Dermis microvascular lymphatic vessel endothelial cell (primary cell): ENCODE data around the gene PHACTR3. TPM values are rescaled to one million over a fixed set of nuclear protein-coding genes. Genes with fewer than 3 reads are reported as not detected.
"Not testable (repeated sequence)": the region's sequence is repeated elsewhere in the genome, so short reads cannot be mapped to it uniquely, and the experiment has no call there.

Source experiments
- DNase-seq, 2 donors: peaks; one replicate each; pipeline versions ENCODE4 v3.0.0 to v3.0.0-alpha.2; 2010; ENCODE audit warnings: low read depth in 2 of 2
- total RNA-seq: library from RNA; depleted of rRNA; stranded (reverse); fragments of >200 nt; gene quantifications from 2 replicates; pipeline ENCODE4 v1.2.1, GENCODE V29; 2014

PHACTR3 gene
- total RNA-seq, result 2.4 and 3.2 TPM in 2 replicates

DNA sequence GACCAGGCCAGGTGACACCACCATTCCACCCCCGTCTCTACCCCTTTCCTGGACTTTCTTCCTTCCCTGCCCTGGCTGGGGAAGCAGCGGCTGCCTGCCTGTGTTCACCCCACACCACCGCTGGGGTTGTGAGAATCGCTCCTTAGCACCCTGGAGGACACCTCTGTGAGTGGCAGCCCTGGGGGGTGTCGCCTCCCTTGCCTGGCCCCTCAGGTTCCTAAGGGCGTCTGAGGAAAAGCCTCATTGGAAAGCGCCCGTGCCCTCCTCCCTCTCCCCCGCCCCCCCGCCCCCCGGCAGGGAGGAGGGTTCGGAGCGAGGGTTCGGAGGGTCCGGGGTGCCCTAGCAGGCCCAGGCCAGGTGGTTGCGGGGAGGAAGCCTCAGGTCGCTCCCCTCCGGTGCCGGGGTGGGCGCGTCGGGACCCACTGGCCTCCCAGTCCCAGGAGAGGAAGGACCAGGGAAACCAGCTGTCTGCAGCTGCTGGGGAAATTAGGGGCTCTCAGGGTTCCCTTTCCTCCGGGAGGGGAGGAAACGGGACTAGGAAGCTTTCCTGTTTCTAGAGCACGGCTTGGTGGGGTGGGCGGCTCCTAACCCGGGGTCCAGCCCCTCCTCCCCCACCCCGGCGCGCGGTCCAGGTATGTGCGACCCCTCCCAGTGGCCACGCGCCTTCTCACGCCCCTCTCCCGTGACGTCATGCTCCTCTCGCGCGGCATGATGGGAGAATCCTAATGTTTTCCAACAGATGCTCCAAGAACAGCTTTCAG is at the start of gene PHACTR3:
TSS of gene PHACTR3 (plus strand) at position 760 of the 761 bp plus-strand sequence. CDS start 475 bp downstream, outside the sequence.
- DNase-seq, result no peak

DNA sequence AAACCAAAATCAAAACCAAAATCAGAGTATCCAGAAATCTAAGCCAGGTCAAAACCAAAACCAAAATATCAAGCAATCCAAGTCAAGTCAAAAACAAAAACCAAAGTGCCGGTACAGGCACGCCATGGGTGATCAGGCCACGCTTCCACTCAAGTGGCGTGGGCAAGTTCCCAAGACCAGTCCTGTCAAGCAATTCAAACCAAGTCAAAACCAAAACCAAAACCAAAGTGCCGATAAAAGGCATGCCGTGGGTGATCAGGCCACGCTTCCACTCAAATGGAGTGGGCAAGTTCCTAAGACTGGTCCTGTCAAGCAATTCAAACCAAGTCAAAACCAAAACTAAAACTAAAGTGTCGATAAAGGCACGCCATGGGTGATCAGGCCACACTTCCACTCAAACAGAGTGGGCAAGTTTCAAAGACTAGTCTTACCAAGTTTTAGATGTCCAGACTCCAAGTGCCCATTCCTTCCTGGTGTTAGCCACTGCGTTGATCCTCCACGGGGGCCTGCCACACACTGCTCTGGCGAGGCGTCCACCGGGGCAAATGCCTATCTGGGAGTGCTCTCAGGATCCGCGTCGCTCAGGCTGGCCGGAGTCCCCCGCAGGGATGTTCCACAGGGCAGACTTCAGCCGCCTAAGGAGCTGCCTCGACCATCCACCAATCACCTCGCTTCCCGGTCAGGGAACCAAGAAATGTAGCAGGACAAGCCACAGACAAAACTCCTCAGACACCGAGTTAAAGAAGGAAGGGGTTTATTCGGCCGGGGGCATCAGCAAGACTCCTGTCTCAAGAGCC is 46.4 kb upstream of the PHACTR3 start:
- not testable (repeated sequence) for DNase-seq

- DNase-seq, result no peak
These were observed 45.1 kb upstream of the PHACTR3 start for GRCh38 chr20:59559024-59559817.

- DNase-seq, result no peak
These were observed 44.5 kb upstream of the PHACTR3 start for GRCh38 chr20:59559863-59560262.

DNA sequence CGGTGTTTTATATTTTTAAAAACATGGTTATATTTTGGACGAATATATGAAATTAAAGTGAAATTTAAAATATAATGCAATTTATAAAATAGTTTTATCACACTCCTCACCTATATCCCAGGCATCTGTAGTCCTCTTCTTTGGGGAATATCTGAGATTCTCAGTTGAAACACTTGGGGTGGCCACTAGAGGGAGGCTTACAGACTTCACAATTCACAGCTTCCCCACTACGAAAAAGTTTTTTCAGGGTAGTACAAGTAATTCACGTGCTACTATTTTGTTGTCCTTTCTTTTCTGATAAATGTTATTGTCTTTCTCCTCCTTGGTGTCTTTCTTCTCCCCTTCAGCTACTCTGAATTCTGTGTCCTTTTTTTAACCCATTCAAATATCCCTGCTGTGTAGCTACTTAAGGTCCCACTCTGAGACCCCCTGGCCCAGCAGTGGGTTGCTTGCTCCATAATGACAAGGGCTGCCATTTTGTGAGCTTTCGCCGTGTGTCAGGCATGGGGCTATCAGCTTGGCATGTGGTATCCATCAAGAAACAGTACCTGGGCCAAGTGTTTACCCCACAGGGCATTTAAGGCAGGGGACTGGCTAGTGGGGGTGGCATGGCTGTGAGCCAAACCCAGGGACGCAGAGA is 43.6 kb upstream of the PHACTR3 start:
- DNase-seq, result peak; percentile 6 to 26

- DNase-seq, result no peak
These were observed 43.1 kb upstream of the PHACTR3 start for GRCh38 chr20:59561228-59561605.

- DNase-seq, result no peak
These were observed 42.6 kb upstream of the PHACTR3 start for GRCh38 chr20:59561614-59562277.

- DNase-seq, result no peak
These were observed 40.2 kb upstream of the PHACTR3 start for GRCh38 chr20:59564171-59564570.

- no peak for DNase-seq
These were observed 39.4 kb upstream of the PHACTR3 start for GRCh38 chr20:59564943-59565342.

DNA sequence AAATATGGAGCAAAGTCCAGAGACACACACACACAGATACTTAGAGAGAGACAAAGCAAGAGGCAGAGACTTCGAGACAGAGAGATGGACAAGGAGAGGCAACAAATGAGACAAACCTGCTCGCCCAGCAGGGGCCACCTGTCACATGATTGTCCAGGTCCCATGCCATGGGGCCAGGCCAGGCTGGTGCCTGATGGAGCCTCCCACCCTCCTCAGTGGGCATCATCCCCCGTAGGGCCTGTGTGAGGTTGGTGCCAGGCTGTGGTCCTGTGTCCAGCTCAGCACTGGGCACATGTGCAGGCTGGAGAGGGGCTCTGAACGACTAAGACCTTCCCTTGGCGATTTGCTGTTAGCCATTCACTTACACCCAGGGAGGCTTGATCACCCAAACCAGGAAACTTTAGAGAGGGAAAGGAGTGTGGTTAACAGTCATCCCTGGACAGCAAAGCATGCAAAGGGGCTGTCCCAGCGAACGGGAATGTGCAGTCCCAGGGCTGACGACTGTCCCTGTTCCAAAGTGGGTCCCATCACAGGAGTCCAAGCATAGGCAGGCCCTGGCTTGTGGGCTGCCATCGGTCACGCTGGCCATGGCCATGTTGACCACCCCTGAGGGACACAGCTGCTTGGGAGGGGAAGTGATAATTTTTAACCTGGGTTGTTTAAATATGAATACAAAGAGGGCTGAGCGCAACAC is 38.4 kb upstream of the PHACTR3 start:
- no peak for DNase-seq

GRCh38 chr20:59566631-59567524 is 37.5 kb upstream of the PHACTR3 start:
- no peak for DNase-seq

- DNase-seq, result no peak
These were observed 36.5 kb upstream of the PHACTR3 start for GRCh38 chr20:59567585-59568508.

DNA sequence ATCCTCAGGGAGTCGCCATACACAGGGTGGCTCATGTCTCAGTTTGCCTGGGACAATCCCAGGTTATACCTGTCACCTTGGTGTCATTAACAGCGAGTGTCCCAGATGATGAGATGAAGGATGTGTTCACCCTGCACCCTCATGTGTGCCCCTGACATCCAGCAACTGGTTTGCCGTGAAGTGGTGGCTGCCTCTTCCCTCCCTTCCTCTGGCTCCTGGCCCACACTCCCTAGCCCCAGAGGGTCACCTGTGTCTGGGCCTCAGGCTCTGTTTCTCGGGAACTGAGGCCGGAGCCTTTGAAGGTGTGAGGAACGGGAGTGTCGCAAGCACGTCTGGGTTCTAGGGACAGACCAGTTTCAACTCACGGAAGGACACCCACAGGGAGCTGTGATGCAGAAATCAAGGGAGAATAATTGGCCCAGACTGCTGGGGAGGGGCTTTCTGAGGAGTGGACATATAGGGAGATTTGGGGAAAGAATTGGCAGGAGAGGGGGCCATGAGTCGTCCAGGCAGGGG is 35.8 kb upstream of the PHACTR3 start:
- DNase-seq, result no peak

- no peak for DNase-seq
These were observed 35.0 kb upstream of the PHACTR3 start for GRCh38 chr20:59569305-59569704.

DNA sequence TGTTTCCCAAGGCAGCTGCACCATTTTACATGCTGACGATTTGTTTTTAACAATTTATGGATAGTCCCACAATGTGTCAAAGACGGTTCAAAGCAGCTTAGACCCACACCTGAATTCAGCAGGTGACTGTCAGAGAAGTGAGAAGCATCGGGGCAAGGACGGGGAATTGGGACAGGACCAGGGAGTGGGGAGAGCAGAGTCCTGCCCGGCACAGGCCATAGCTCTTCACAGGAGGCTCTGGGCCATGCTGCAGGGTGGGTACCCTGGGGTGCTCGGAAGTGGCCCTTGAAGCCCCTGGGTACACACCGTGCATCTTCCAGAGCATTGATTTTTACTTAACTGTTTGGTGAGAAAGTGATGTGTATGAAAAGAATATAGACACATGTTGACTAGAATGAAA is 33.2 kb upstream of the PHACTR3 start:
- DNase-seq, result no peak

- peak; percentile 17 to 50 for DNase-seq
These were observed 32.6 kb upstream of the PHACTR3 start for GRCh38 chr20:59571551-59572314.

DNA sequence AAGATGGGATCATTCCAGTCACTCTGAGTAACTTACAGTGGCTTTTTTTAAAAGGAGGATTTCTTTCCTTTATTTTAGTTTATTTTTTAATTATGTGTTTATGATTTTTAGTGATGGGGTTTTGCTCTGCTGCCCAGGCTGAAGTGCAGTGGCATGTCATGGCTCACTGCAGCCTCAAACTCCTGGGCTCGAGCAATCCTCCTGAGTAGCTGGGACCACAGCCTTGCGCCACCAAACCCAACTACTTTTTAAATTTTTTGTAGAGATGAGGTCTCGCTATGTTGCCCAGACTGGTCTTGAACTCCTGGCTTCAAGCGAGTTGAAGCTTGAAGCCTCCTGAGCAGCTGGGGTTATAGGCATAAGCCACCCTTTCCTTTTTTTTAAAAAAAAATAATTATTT is 31.8 kb upstream of the PHACTR3 start:
- DNase-seq, result no peak
